ENCODE measurements around the gene TMPRSS2. TPM values are rescaled to one million over a fixed set of nuclear protein-coding genes. Genes with fewer than 3 reads are reported as not detected.
"Not testable (repeated sequence)": the region's sequence is repeated elsewhere in the genome, so short reads cannot be mapped to it uniquely, and the experiment has no call there.

Gene TMPRSS2
- total RNA-seq, 8 experiments from 2014 or later = 0.23 to 0.87 (median 0.36) TPM; not detected in 3

GRCh38 chr21:41425954-41426675 lies 81.8 kb downstream of the TMPRSS2 start, which contains the start of gene MX1:
Gene MX1, plus strand, starts transcription at chr21:41426239. Its CDS starts 5,832 bp downstream, at chr21:41432071.
- ATAC-seq (replicated peaks in 6 of 8) = peak; percentile 87 to 93 (median 92)
- 0 to 18% (median 4%) methylated on average over 1 to 14 of the region's 65 CpGs; no CpG with 5 or more reads in 5 of the 10 experiments for WGBS, 10 experiments
- in situ Hi-C loops (cut with MboI; ENCODE audit: low pct_unique_long_range_greater_than_20kb in 2 of 9, low sequenced_read_pairs in 9 of 9, unreplicated experiment in 9 of 9) = no loop called here
- H3K4me1 ChIP-seq (replicated peaks in 1 of 2) = peaks cover 10 to 16% of the 10 kb centered on the region in 2 donors
- H3K4me3 ChIP-seq = peak within 1 kb of the TSS; percentile 16 to 35 (median 34)
- H3K27ac ChIP-seq = no peak within 1 kb of the TSS

- ATAC-seq (replicated peaks in 6 of 8) = no peak
- H3K4me3 ChIP-seq = peak overlapping the region in 3 of 5 donors; percentile 28 to 35 (median 35)
- no peak overlapping the region for H3K27ac ChIP-seq
- peaks cover 16 to 22% of the 10 kb centered on the region in 2 donors for H3K4me1 ChIP-seq (replicated peaks in 1 of 2)
- 30 to 100% (median 60%) methylated on average over 1 to 4 of the region's 7 CpGs; no CpG with 5 or more reads in 5 of the 10 experiments for WGBS, 10 experiments
- in situ Hi-C loops (cut with MboI; ENCODE audit: low pct_unique_long_range_greater_than_20kb in 2 of 9, low sequenced_read_pairs in 9 of 9, unreplicated experiment in 9 of 9) = no loop called here
Measured at GRCh38 chr21:41425588-41425953, 82.4 kb downstream of the TMPRSS2 start.

- not testable (repeated sequence) for H3K27ac ChIP-seq; H3K4me3 ChIP-seq; ATAC-seq (replicated peaks in 6 of 8)
- peaks cover 18 to 24% of the 10 kb centered on the region in 2 donors for H3K4me1 ChIP-seq (replicated peaks in 1 of 2)
- WGBS, 10 experiments = 100% methylated on average over 1 to 2 of the region's 5 CpGs; no CpG with 5 or more reads in 8 of the 10 experiments
- in situ Hi-C loops (cut with MboI; ENCODE audit: low pct_unique_long_range_greater_than_20kb in 2 of 9, low sequenced_read_pairs in 9 of 9, unreplicated experiment in 9 of 9) = loop anchor here in 1 of 9 experiments (25.0 kb wide), 1 partner anchor 136 kb away; no protein-coding TSS in a partner anchor
Measured at GRCh38 chr21:41423305-41423636, 84.7 kb downstream of the TMPRSS2 start.

GRCh38 chr21:41422546-41423304 lies 85.2 kb downstream of the TMPRSS2 start:
- Histone ChIP-seq H3K4me1 (replicated peaks in 1 of 2) (peaks cover 18 to 24% of the 10 kb centered on the region in 2 donors), H3K27ac (no peak overlapping the region), H3K4me3 (no peak overlapping the region)
- in situ Hi-C loops (cut with MboI; ENCODE audit: low pct_unique_long_range_greater_than_20kb in 2 of 9, low sequenced_read_pairs in 9 of 9, unreplicated experiment in 9 of 9) = loop anchor here in 1 of 9 experiments (25.0 kb wide), 1 partner anchor 135 kb away; no protein-coding TSS in a partner anchor
- WGBS, 10 experiments = 80 to 100% (median 99%) methylated on average over 1 to 12 of the region's 19 CpGs
- no peak for ATAC-seq (replicated peaks in 6 of 8)

GRCh38 chr21:41420998-41421397 lies 87.0 kb downstream of the TMPRSS2 start:
- WGBS, 10 experiments = no CpG with 5 or more reads among the region's 8 CpGs
- H3K4me3 ChIP-seq = peak overlapping the region in 3 of 5 donors; percentile 36 to 43 (median 38)
- in situ Hi-C loops (cut with MboI; ENCODE audit: low pct_unique_long_range_greater_than_20kb in 2 of 9, low sequenced_read_pairs in 9 of 9, unreplicated experiment in 9 of 9) = loop anchor here in 1 of 9 experiments (25.0 kb wide), 1 partner anchor 134 kb away; no protein-coding TSS in a partner anchor
- H3K27ac ChIP-seq = peak overlapping the region in 1 of 2 donors; percentile 80
- peaks cover 15 to 20% of the 10 kb centered on the region in 2 donors for H3K4me1 ChIP-seq (replicated peaks in 1 of 2)
- ATAC-seq (replicated peaks in 6 of 8) = peak in 7 of 8 experiments; percentile 5 to 53 (median 30)

- WGBS, 10 experiments = 0 to 90% (median 21%) methylated on average over 1 to 9 of the region's 54 CpGs; no CpG with 5 or more reads in 3 of the 10 experiments
- in situ Hi-C loops (cut with MboI; ENCODE audit: low pct_unique_long_range_greater_than_20kb in 2 of 9, low sequenced_read_pairs in 9 of 9, unreplicated experiment in 9 of 9) = loop anchor here in 1 of 9 experiments (25.0 kb wide), 1 partner anchor 133 kb away; no protein-coding TSS in a partner anchor
- Histone ChIP-seq H3K4me3 (peak overlapping the region; percentile 12 to 43 (median 36)), H3K27ac (peak overlapping the region in 1 of 2 donors; percentile 80), H3K4me1 (replicated peaks in 1 of 2) (peaks cover 15 to 18% of the 10 kb centered on the region in 2 donors)
- peak; percentile 85 to 93 (median 88) for ATAC-seq (replicated peaks in 6 of 8)
Measured at GRCh38 chr21:41419921-41420862, 87.8 kb downstream of the TMPRSS2 start.

GRCh38 chr21:41418956-41419680 lies 88.8 kb downstream of the TMPRSS2 start:
- in situ Hi-C loops (cut with MboI; ENCODE audit: low pct_unique_long_range_greater_than_20kb in 2 of 9, low sequenced_read_pairs in 9 of 9, unreplicated experiment in 9 of 9) = loop anchor here in 1 of 9 experiments (25.0 kb wide), 1 partner anchor 132 kb away; no protein-coding TSS in a partner anchor
- 93 to 100% (median 96%) methylated on average over 1 to 5 of the region's 11 CpGs; no CpG with 5 or more reads in 4 of the 10 experiments for WGBS, 10 experiments
- no peak for ATAC-seq (replicated peaks in 6 of 8)
- Histone ChIP-seq H3K4me1 (replicated peaks in 1 of 2) (peaks cover 15 to 18% of the 10 kb centered on the region in 2 donors), H3K27ac (no peak overlapping the region), H3K4me3 (no peak overlapping the region)

- ATAC-seq (replicated peaks in 6 of 8) = no peak
- Histone ChIP-seq H3K4me1 (replicated peaks in 1 of 2) (peaks cover 15 to 18% of the 10 kb centered on the region in 2 donors), H3K4me3 (no peak overlapping the region), H3K27ac (no peak overlapping the region)
- 77 to 100% (median 87%) methylated on average over 1 to 6 of the region's 6 CpGs; no CpG with 5 or more reads in 5 of the 10 experiments for WGBS, 10 experiments
- in situ Hi-C loops (cut with MboI; ENCODE audit: low pct_unique_long_range_greater_than_20kb in 2 of 9, low sequenced_read_pairs in 9 of 9, unreplicated experiment in 9 of 9) = loop anchor here in 1 of 9 experiments (25.0 kb wide), 1 partner anchor 131 kb away; no protein-coding TSS in a partner anchor
Measured at GRCh38 chr21:41418393-41418792, 89.6 kb downstream of the TMPRSS2 start.

- not testable (repeated sequence) for ATAC-seq (replicated peaks in 6 of 8)
- H3K4me1 ChIP-seq (replicated peaks in 1 of 2) = peaks cover 15 to 18% of the 10 kb centered on the region in 2 donors
- in situ Hi-C loops (cut with MboI; ENCODE audit: low pct_unique_long_range_greater_than_20kb in 2 of 9, low sequenced_read_pairs in 9 of 9, unreplicated experiment in 9 of 9) = loop anchor here in 1 of 9 experiments (25.0 kb wide), 1 partner anchor 130 kb away; no protein-coding TSS in a partner anchor
Measured at GRCh38 chr21:41417505-41417904, 90.5 kb downstream of the TMPRSS2 start.

More at GRCh38 chr21:41417505-41417904, 90.5 kb downstream of the TMPRSS2 start:
- not testable (repeated sequence) for H3K4me3 ChIP-seq, H3K27ac ChIP-seq
- WGBS, 10 experiments = 63 to 86% (median 76%) methylated on average over 1 to 2 of the region's 2 CpGs; no CpG with 5 or more reads in 6 of the 10 experiments

Measured in motor neuron (in vitro differentiated cells).